Fibroblast of mammary gland (primary cell): Measurements from ENCODE around the gene MAMDC2.
A peak's percentile ranks its signal among the peaks of the same experiment; 100 is the strongest.
"Not testable (repeated sequence)": the region's sequence is repeated elsewhere in the genome, so short reads cannot be mapped to it uniquely, and the experiment has no call there.

Experiments
- DNase-seq: peaks from one replicate; pipeline ENCODE4 v3.0.0-alpha.2; 2010; ENCODE audit warnings: low read depth
- H3K4me3 ChIP-seq: 2 replicates; pipeline ENCODE4 v1.5.1; 2011; ENCODE audit warnings: low read depth, mild to moderate bottlenecking, low read length, moderate library complexity; ENCODE audit not compliant: control insufficient read depth
- CTCF ChIP-seq: conservative IDR thresholded peaks from 2 replicates; pipeline ENCODE4 v1.5.1; 2011; ENCODE audit warnings: low read depth, low read length, inconsistent platforms; ENCODE audit not compliant: control insufficient read depth, insufficient read depth

The MAMDC2 gene

GRCh38 chr9:70035691-70036090 lies 8.0 kb upstream of the MAMDC2 start:
- no peak for TF ChIP-seq CTCF
- no peak overlapping the region for H3K4me3 ChIP-seq
- no peak for DNase-seq

- no peak overlapping the region for H3K4me3 ChIP-seq
- TF ChIP-seq CTCF: no peak
- peak; percentile 35 for DNase-seq
Observed at GRCh38 chr9:70036641-70037040, 7.0 kb upstream of the MAMDC2 start.

- not testable (repeated sequence) for H3K4me3 ChIP-seq, DNase-seq
Observed at GRCh38 chr9:70038171-70038621, 5.5 kb upstream of the MAMDC2 start.

- H3K4me3 ChIP-seq: no peak overlapping the region
- TF ChIP-seq CTCF: no peak
- DNase-seq: no peak
Observed at GRCh38 chr9:70040376-70040903, 3.2 kb upstream of the MAMDC2 start.

GRCh38 chr9:70042461-70043215 lies 1.0 kb upstream of the MAMDC2 start:
- no peak for TF ChIP-seq CTCF
- no peak for DNase-seq
- no peak overlapping the region for H3K4me3 ChIP-seq

- TF ChIP-seq CTCF: no peak
- no peak for DNase-seq
- peak overlapping the region; percentile 55 for H3K4me3 ChIP-seq
Observed at GRCh38 chr9:70043285-70043684, 363 bp upstream of the MAMDC2 start.

GRCh38 chr9:70044490-70045307 lies 1.1 kb downstream of the MAMDC2 start:
- peak overlapping the region; percentile 55 for H3K4me3 ChIP-seq
- TF ChIP-seq CTCF: no peak
- peak; percentile 47 for DNase-seq
